Panc1 (cell line): ENCODE results near the gene PROCR. TPM values are rescaled to one million over a fixed set of nuclear protein-coding genes. Genes with fewer than 3 reads are reported as not detected.
"Not testable (repeated sequence)": the region's sequence is repeated elsewhere in the genome, so short reads cannot be mapped to it uniquely, and the experiment has no call there.

Experiments
- ATAC-seq: fragments of 200-7000 bp; cut with Tn5 transposase; 2 replicates; pipeline ENCODE4 v1.9.1; 2020; ENCODE audit warnings: mild to moderate bottlenecking, moderate library complexity
- BruUV-seq: library from RNA; stranded (reverse); fragments of 400-500 nt; replicated peaks from 2 replicates; lab custom pipeline; 2021; lab: Mats Ljungman, UMichigan
- CTCF ChIA-PET: fragments of 300-600 bp; sonication (Branson Sonifier 250); formaldehyde crosslinking; loops from one replicate; lab custom pipeline; 2022; ENCODE audit warnings: antibody characterized with exemption; lab: Charles Lee
- POLR2A ChIA-PET: fragments of 300-600 bp; sonication (Branson Sonifier 250); formaldehyde crosslinking; loops from one replicate; lab custom pipeline; 2022; ENCODE audit warnings: antibody characterized with exemption; lab: Charles Lee
- DNase-seq: peaks from one replicate; pipeline ENCODE4 v3.0.0-alpha.2; 2010; ENCODE audit warnings: low read depth, low spot score
- H3K27ac ChIP-seq: 2 replicates; pipeline ENCODE4 v1.5.1; 2011; ENCODE audit warnings: mild to moderate bottlenecking, low read length, inconsistent platforms
- H3K27me3 ChIP-seq: fragments of 200-500 bp; sonication (Bioruptor generic); 2 replicates; pipeline ENCODE4 v1.6.0; 2014; ENCODE audit warnings: low read length, inconsistent platforms; ENCODE audit not compliant: control insufficient read depth, insufficient read depth
- H3K36me3 ChIP-seq: fragments of 200-500 bp; sonication (Bioruptor generic); 2 replicates; pipeline ENCODE4 v1.5.1; 2014; ENCODE audit warnings: inconsistent platforms, mild to moderate bottlenecking, low read length, moderate library complexity; ENCODE audit not compliant: control insufficient read depth, insufficient read depth
- H3K4me1 ChIP-seq: 2 replicates; pipeline ENCODE4 v1.5.1; 2011; ENCODE audit warnings: inconsistent platforms, mild to moderate bottlenecking, low read length, moderate library complexity; ENCODE audit not compliant: control insufficient read depth, insufficient read depth
- H3K4me3 ChIP-seq, 2 experiments: 2 replicates each; pipeline ENCODE4 v1.5.1; 2011 to 2012; ENCODE audit warnings: low read depth in 2 of 2, low read length in 2 of 2, mild to moderate bottlenecking in 2 of 2, inconsistent platforms in 1 of 2, moderate library complexity in 1 of 2
- H3K9me3 ChIP-seq: fragments of 200-500 bp; sonication (Bioruptor generic); 2 replicates; pipeline ENCODE4 v1.5.1; 2014; ENCODE audit warnings: low read depth, mild to moderate bottlenecking, inconsistent platforms, low read length, moderate library complexity; ENCODE audit not compliant: control insufficient read depth, insufficient read depth
- CTCF ChIP-seq: fragments of 450-650 bp; IDR thresholded peaks from 2 replicates; pipeline ENCODE4 v1.5.1; 2017; ENCODE audit warnings: mild to moderate bottlenecking
- POLR2AphosphoS5 ChIP-seq: IDR thresholded peaks from 2 replicates; pipeline ENCODE4 v1.6.1; 2012; ENCODE audit warnings: mild to moderate bottlenecking, low read depth, low read length, moderate library complexity
- REST ChIP-seq, 2 experiments: IDR thresholded peaks; 2 replicates each; pipeline ENCODE4 v1.6.1; 2011 to 2012; ENCODE audit warnings: low read depth in 2 of 2, control low read depth in 1 of 2, low read length in 1 of 2, mild to moderate bottlenecking in 1 of 2, moderate library complexity in 1 of 2; ENCODE audit not compliant: insufficient read depth in 1 of 2
- SIN3A ChIP-seq: IDR thresholded peaks from 2 replicates; pipeline ENCODE4 v1.6.1; 2012; ENCODE audit warnings: low read depth, mild to moderate bottlenecking, low read length, moderate library complexity, borderline replicate concordance; ENCODE audit not compliant: insufficient read depth
- TCF7L2 ChIP-seq: IDR thresholded peaks from 2 replicates; pipeline ENCODE4 v1.6.1; 2011; ENCODE audit warnings: mild to moderate bottlenecking, low read depth, low read length, inconsistent platforms
- in situ Hi-C: cut with HindIII; loops from 2 replicates; pipeline ENCODE4 v1.10.0; 2016; ENCODE audit warnings: low sequenced_read_pairs, low pct_unique_long_range_greater_than_20kb
- intact Hi-C: fragments of 100-400 bp; cut with micrococcal nuclease; formaldehyde crosslinking; loops from one replicate; pipeline ENCODE4 v1.10.0; 2022; ENCODE audit not compliant: unreplicated experiment
- total RNA-seq: library from RNA; stranded (reverse); gene quantifications from one replicate; pipeline ENCODE4 v1.2.1, GENCODE V29; 2021; ENCODE audit not compliant: unreplicated experiment

Gene PROCR
- total RNA-seq, 1 experiment from 2014 or later, result 38.0 TPM

GRCh38 chr20:35146299-35146919 lies 25.5 kb upstream of the PROCR start:
- in situ Hi-C loops (no loop called here), intact Hi-C loops (loop anchor here (5.0 kb wide), 1 partner anchor 121 kb away; no protein-coding TSS in a partner anchor)
- CTCF ChIA-PET, result interaction anchor here (0.7 to 2.1 kb wide), 4 partner anchors 55 to 122 kb away, joined by 3 to 20 read pairs (median 6); no protein-coding TSS in a partner anchor
- no TSS peak for BruUV-seq
- DNase-seq (no peak), ATAC-seq (peak; percentile 33)
- H3K27ac ChIP-seq, result peak overlapping the region; percentile 90
- POLR2A ChIA-PET, result interaction anchor here (0.6 kb wide), 1 partner anchor 34 kb away, joined by 4 read pairs; no protein-coding TSS in a partner anchor
- no peaks in the 10 kb centered on the region for H3K9me3 ChIP-seq
- H3K27me3 ChIP-seq, result no peaks in the 10 kb centered on the region
- H3K4me3 ChIP-seq, result peak overlapping the region; percentile 92 to 96
- H3K36me3 ChIP-seq, result peaks cover 5% of the 10 kb centered on the region; the same call in 1 of the 2 replicates
- H3K4me1 ChIP-seq, result peaks cover 2% of the 10 kb centered on the region; the same call in 1 of the 2 replicates
- TF ChIP-seq TCF7L2 (no peak), SIN3A (no peak), POLR2AphosphoS5 (no peak), REST (IDR thresholded peaks at IDR 0.05; ENCODE audit: insufficient read depth in 1 of 2, low read depth in 2 of 2, low read length in 1 of 2) (no peak), CTCF (no peak)

GRCh38 chr20:35146920-35147574 lies 24.8 kb upstream of the PROCR start, which contains the start of gene EDEM2:
TSS of gene EDEM2 (minus strand) at chr20:35147336. CDS start at chr20:35147258, 78 bp downstream.
- TF ChIP-seq TCF7L2 (no peak), SIN3A (peak; percentile 83; the same call in 1 of the 2 replicates), CTCF (no peak), REST (IDR thresholded peaks at IDR 0.05; ENCODE audit: insufficient read depth in 1 of 2, low read depth in 2 of 2, low read length in 1 of 2) (no peak), POLR2AphosphoS5 (peak; percentile 79)
- peak within 1 kb of the TSS; percentile 90 for H3K27ac ChIP-seq
- ChIA-PET POLR2A (interaction anchor here (0.6 kb wide), 1 partner anchor 34 kb away, joined by 4 read pairs; no protein-coding TSS in a partner anchor), CTCF (interaction anchor here (0.5 to 1.3 kb wide), 3 partner anchors 51 to 122 kb away, joined by 3 read pairs; no protein-coding TSS in a partner anchor)
- in situ Hi-C loops, result no loop called here
- peaks cover 5% of the 10 kb centered on the region; the same call in 1 of the 2 replicates for H3K36me3 ChIP-seq
- no TSS peak for BruUV-seq
- H3K4me3 ChIP-seq, result peak within 1 kb of the TSS; percentile 92 to 96
- DNase-seq, result peak; percentile 82
- peak; percentile 96 for ATAC-seq
- H3K27me3 ChIP-seq, result no peaks in the 10 kb centered on the region
- peaks cover 2% of the 10 kb centered on the region; the same call in 1 of the 2 replicates for H3K4me1 ChIP-seq
- no peaks in the 10 kb centered on the region for H3K9me3 ChIP-seq
- intact Hi-C loops, result loop anchor here (5.0 kb wide), 1 partner anchor 120 kb away; no protein-coding TSS in a partner anchor

GRCh38 chr20:35147575-35148071 lies 24.2 kb upstream of the PROCR start:
- POLR2A ChIA-PET, H3K9me3 ChIP-seq, H3K4me1 ChIP-seq, H3K27me3 ChIP-seq, in situ Hi-C loops, H3K36me3 ChIP-seq, DNase-seq, BruUV-seq: not testable (repeated sequence)
- CTCF ChIA-PET, result interaction anchor here (0.5 to 1.3 kb wide), 2 partner anchors 50 to 121 kb away, joined by 3 read pairs; no protein-coding TSS in a partner anchor
- Histone ChIP-seq H3K27ac (peak overlapping the region; percentile 90), H3K4me3 (peak overlapping the region; percentile 92 to 96)
- intact Hi-C loops, result loop anchor here (5.0 kb wide), 1 partner anchor 120 kb away; no protein-coding TSS in a partner anchor
- peak; percentile 42 for ATAC-seq
